ENCODE measurements around the gene CREB3L2. TPM values are rescaled to one million over a fixed set of nuclear protein-coding genes. Genes with fewer than 3 reads are reported as not detected.

The CREB3L2 gene
- total and polyA plus RNA-seq, 2 donors (not counting 1 experiment from before 2014, with no cell fraction given): 39.3 to 63.7 TPM

GRCh38 chr7:137992550-137993394, 9.1 kb downstream of the CREB3L2 start:
- Histone ChIP-seq H3K27ac (ENCODE audit: insufficient read depth, low read length) (peak overlapping the region; percentile 85), H3K27me3 (ENCODE audit: control insufficient read depth, insufficient read depth, low read length) (no peaks in the 10 kb centered on the region), H4K20me1 (ENCODE audit: control insufficient read depth, extremely low read depth, insufficient read depth, low read length) (no peaks in the 10 kb centered on the region), H2AFZ (ENCODE audit: low read length) (no peak overlapping the region), H3K36me3 (ENCODE audit: control insufficient read depth, insufficient read depth, low read length) (no peaks in the 10 kb centered on the region), H3K9me3 (ENCODE audit: control insufficient read depth, insufficient read depth, low read depth, low read length) (no peaks in the 10 kb centered on the region), H3K4me1 (ENCODE audit: control insufficient read depth, extremely low read depth, insufficient read depth, low read length) (peaks cover 28% of the 10 kb centered on the region), H3K4me3 (replicated peaks in 1 of 4; ENCODE audit: control extremely low read depth in 1 of 4, insufficient read depth in 1 of 4, low read depth in 3 of 4, low read length in 4 of 4) (peak overlapping the region in 2 of 4 experiments; percentile 30), H3K9ac (ENCODE audit: insufficient read depth, low read length) (no peak overlapping the region), H3K79me2 (ENCODE audit: control insufficient read depth, insufficient read depth, low read length) (peaks cover 73% of the 10 kb centered on the region), H3K4me2 (ENCODE audit: extremely low read depth, insufficient read depth, low read length) (peak overlapping the region; percentile 55)
- peak; percentile 96 to 98 for DNase-seq (ENCODE audit: low read depth in 2 of 2)
- TF ChIP-seq CTCF (conservative IDR thresholded peaks at IDR 0.05 in 1 of 2, IDR thresholded peaks at IDR 0.05 in 1 of 2; ENCODE audit: low read depth in 1 of 2, low read length in 2 of 2) (no peak), EZH2 (IDR thresholded peaks at IDR 0.05; ENCODE audit: low read length, missing control alignments) (no peak)

- Histone ChIP-seq H3K9me3 (ENCODE audit: control insufficient read depth, insufficient read depth, low read depth, low read length) (no peaks in the 10 kb centered on the region), H3K4me3 (replicated peaks in 1 of 4; ENCODE audit: control extremely low read depth in 1 of 4, insufficient read depth in 1 of 4, low read depth in 3 of 4, low read length in 4 of 4) (peak overlapping the region in 2 of 4 experiments; percentile 30), H4K20me1 (ENCODE audit: control insufficient read depth, extremely low read depth, insufficient read depth, low read length) (no peaks in the 10 kb centered on the region), H2AFZ (ENCODE audit: low read length) (no peak overlapping the region), H3K9ac (ENCODE audit: insufficient read depth, low read length) (no peak overlapping the region), H3K27ac (ENCODE audit: insufficient read depth, low read length) (peak overlapping the region; percentile 85), H3K36me3 (ENCODE audit: control insufficient read depth, insufficient read depth, low read length) (no peaks in the 10 kb centered on the region), H3K4me1 (ENCODE audit: control insufficient read depth, extremely low read depth, insufficient read depth, low read length) (peaks cover 28% of the 10 kb centered on the region), H3K79me2 (ENCODE audit: control insufficient read depth, insufficient read depth, low read length) (peaks cover 73% of the 10 kb centered on the region), H3K4me2 (ENCODE audit: extremely low read depth, insufficient read depth, low read length) (peak overlapping the region; percentile 55), H3K27me3 (ENCODE audit: control insufficient read depth, insufficient read depth, low read length) (no peaks in the 10 kb centered on the region)
- DNase-seq (ENCODE audit: low read depth in 2 of 2): peak; percentile 96
- TF ChIP-seq EZH2 (IDR thresholded peaks at IDR 0.05; ENCODE audit: low read length, missing control alignments): no peak
- no peak for TF ChIP-seq CTCF (conservative IDR thresholded peaks at IDR 0.05 in 1 of 2, IDR thresholded peaks at IDR 0.05 in 1 of 2; ENCODE audit: low read depth in 1 of 2, low read length in 2 of 2)
These were observed 9.8 kb downstream of the CREB3L2 start for GRCh38 chr7:137992104-137992549.

- peak overlapping the region in 1 of 4 experiments; percentile 21 for H3K4me3 ChIP-seq (replicated peaks in 1 of 4; ENCODE audit: control extremely low read depth in 1 of 4, insufficient read depth in 1 of 4, low read depth in 3 of 4, low read length in 4 of 4)
These were observed 11.5 kb downstream of the CREB3L2 start for GRCh38 chr7:137990251-137990941.

More at GRCh38 chr7:137990251-137990941, 11.5 kb downstream of the CREB3L2 start:
- Histone ChIP-seq H3K27me3 (ENCODE audit: control insufficient read depth, insufficient read depth, low read length) (no peaks in the 10 kb centered on the region), H3K79me2 (ENCODE audit: control insufficient read depth, insufficient read depth, low read length) (peaks cover 73% of the 10 kb centered on the region), H3K4me1 (ENCODE audit: control insufficient read depth, extremely low read depth, insufficient read depth, low read length) (peaks cover 39% of the 10 kb centered on the region), H4K20me1 (ENCODE audit: control insufficient read depth, extremely low read depth, insufficient read depth, low read length) (no peaks in the 10 kb centered on the region), H3K27ac (ENCODE audit: insufficient read depth, low read length) (peak overlapping the region; percentile 85), H3K9ac (ENCODE audit: insufficient read depth, low read length) (peak overlapping the region; percentile 5), H2AFZ (ENCODE audit: low read length) (no peak overlapping the region), H3K9me3 (ENCODE audit: control insufficient read depth, insufficient read depth, low read depth, low read length) (no peaks in the 10 kb centered on the region), H3K4me2 (ENCODE audit: extremely low read depth, insufficient read depth, low read length) (peak overlapping the region; percentile 67), H3K36me3 (ENCODE audit: control insufficient read depth, insufficient read depth, low read length) (no peaks in the 10 kb centered on the region)
- DNase-seq (ENCODE audit: low read depth in 2 of 2): peak; percentile 90 to 98
- TF ChIP-seq EZH2 (IDR thresholded peaks at IDR 0.05; ENCODE audit: low read length, missing control alignments) (no peak), CTCF (conservative IDR thresholded peaks at IDR 0.05 in 1 of 2, IDR thresholded peaks at IDR 0.05 in 1 of 2; ENCODE audit: low read depth in 1 of 2, low read length in 2 of 2) (no peak)

Data from fibroblast of lung (primary cell).